Measurements from ENCODE around the gene SEMA5A.

DNA sequence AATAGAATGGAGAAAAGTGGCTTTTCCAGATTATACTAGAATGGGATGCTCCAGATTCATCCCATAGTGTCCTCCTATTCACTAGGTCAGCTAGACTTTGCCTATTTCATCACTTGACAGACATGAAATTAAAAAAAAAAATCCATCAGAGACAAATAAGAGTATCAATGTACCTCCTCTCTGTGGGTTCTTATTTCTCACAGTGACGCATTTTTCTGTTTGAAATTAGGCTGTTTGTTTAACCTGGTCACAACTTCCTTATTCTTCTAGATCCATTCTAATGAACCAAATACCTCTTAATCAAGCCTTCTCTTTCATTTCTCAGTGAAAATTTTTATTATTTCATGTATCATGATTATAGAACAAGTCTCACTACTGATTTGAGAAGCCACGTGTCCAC is 305.4 kb downstream of the SEMA5A start:
- TF ChIP-seq, protein P1, sequence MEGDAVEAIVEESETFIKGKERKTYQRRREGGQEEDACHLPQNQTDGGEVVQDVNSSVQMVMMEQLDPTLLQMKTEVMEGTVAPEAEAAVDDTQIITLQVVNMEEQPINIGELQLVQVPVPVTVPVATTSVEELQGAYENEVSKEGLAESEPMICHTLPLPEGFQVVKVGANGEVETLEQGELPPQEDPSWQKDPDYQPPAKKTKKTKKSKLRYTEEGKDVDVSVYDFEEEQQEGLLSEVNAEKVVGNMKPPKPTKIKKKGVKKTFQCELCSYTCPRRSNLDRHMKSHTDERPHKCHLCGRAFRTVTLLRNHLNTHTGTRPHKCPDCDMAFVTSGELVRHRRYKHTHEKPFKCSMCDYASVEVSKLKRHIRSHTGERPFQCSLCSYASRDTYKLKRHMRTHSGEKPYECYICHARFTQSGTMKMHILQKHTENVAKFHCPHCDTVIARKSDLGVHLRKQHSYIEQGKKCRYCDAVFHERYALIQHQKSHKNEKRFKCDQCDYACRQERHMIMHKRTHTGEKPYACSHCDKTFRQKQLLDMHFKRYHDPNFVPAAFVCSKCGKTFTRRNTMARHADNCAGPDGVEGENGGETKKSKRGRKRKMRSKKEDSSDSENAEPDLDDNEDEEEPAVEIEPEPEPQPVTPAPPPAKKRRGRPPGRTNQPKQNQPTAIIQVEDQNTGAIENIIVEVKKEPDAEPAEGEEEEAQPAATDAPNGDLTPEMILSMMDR (IDR thresholded peaks at IDR 0.05) = no peak
- TF ChIP-seq TEAD1 (CRISPR knock-in tag; IDR thresholded peaks at IDR 0.05) (no peak), TCF7 (CRISPR knock-in tag; IDR thresholded peaks at IDR 0.05; ENCODE audit: low read depth) (no peak)
- TF ChIP-seq, protein P2, sequence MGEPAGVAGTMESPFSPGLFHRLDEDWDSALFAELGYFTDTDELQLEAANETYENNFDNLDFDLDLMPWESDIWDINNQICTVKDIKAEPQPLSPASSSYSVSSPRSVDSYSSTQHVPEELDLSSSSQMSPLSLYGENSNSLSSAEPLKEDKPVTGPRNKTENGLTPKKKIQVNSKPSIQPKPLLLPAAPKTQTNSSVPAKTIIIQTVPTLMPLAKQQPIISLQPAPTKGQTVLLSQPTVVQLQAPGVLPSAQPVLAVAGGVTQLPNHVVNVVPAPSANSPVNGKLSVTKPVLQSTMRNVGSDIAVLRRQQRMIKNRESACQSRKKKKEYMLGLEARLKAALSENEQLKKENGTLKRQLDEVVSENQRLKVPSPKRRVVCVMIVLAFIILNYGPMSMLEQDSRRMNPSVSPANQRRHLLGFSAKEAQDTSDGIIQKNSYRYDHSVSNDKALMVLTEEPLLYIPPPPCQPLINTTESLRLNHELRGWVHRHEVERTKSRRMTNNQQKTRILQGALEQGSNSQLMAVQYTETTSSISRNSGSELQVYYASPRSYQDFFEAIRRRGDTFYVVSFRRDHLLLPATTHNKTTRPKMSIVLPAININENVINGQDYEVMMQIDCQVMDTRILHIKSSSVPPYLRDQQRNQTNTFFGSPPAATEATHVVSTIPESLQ (CRISPR knock-in tag; IDR thresholded peaks at IDR 0.05) = no peak

Data from WTC11 (cell line).